ENCODE measurements around the gene SHROOM4. TPM values are rescaled to one million over a fixed set of nuclear protein-coding genes. Genes with fewer than 3 reads are reported as not detected.

Gene SHROOM4
- total and polyA plus RNA-seq, 2 of the 13 experiments (the other 11 are each of a cell fraction or from before 2014, with no cell fraction given) = 0.08 to 0.18 TPM

DNA sequence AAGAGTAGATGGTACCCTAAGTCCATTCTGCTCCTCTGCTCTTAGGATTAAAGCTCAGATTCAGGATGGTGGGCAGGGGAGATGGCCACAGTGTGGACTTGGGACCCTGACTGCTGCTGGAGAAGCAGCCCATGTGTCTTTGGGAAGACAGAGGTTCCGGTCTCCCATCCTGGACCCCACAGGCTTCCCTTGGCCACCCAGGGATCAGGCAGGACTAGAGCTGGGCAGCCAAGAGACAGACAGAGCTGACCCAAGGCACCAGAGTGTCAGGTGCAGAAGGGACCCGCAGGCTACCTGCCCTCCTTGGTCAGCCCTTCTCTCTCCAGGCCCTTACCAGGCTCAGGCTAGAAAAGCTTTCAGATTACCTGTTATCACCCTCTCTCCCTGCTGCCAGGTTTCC is 25.7 kb upstream of the SHROOM4 start (continued):
- TF ChIP-seq, protein P1, sequence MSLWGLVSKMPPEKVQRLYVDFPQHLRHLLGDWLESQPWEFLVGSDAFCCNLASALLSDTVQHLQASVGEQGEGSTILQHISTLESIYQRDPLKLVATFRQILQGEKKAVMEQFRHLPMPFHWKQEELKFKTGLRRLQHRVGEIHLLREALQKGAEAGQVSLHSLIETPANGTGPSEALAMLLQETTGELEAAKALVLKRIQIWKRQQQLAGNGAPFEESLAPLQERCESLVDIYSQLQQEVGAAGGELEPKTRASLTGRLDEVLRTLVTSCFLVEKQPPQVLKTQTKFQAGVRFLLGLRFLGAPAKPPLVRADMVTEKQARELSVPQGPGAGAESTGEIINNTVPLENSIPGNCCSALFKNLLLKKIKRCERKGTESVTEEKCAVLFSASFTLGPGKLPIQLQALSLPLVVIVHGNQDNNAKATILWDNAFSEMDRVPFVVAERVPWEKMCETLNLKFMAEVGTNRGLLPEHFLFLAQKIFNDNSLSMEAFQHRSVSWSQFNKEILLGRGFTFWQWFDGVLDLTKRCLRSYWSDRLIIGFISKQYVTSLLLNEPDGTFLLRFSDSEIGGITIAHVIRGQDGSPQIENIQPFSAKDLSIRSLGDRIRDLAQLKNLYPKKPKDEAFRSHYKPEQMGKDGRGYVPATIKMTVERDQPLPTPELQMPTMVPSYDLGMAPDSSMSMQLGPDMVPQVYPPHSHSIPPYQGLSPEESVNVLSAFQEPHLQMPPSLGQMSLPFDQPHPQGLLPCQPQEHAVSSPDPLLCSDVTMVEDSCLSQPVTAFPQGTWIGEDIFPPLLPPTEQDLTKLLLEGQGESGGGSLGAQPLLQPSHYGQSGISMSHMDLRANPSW (CRISPR knock-in tag; IDR thresholded peaks at IDR 0.05; ENCODE audit: borderline replicate concordance) = no peak
- TF ChIP-seq SKI (IDR thresholded peaks at IDR 0.05; ENCODE audit: partially characterized antibody) (no peak), ZNF101 (CRISPR knock-in tag; IDR thresholded peaks at IDR 0.05; ENCODE audit: borderline replicate concordance, low read depth) (no peak), TCF7 (IDR thresholded peaks at IDR 0.05; ENCODE audit: low read depth) (no peak), ZFP36L1 (CRISPR knock-in tag; IDR thresholded peaks at IDR 0.05) (no peak)
- TF ChIP-seq, protein P2, sequence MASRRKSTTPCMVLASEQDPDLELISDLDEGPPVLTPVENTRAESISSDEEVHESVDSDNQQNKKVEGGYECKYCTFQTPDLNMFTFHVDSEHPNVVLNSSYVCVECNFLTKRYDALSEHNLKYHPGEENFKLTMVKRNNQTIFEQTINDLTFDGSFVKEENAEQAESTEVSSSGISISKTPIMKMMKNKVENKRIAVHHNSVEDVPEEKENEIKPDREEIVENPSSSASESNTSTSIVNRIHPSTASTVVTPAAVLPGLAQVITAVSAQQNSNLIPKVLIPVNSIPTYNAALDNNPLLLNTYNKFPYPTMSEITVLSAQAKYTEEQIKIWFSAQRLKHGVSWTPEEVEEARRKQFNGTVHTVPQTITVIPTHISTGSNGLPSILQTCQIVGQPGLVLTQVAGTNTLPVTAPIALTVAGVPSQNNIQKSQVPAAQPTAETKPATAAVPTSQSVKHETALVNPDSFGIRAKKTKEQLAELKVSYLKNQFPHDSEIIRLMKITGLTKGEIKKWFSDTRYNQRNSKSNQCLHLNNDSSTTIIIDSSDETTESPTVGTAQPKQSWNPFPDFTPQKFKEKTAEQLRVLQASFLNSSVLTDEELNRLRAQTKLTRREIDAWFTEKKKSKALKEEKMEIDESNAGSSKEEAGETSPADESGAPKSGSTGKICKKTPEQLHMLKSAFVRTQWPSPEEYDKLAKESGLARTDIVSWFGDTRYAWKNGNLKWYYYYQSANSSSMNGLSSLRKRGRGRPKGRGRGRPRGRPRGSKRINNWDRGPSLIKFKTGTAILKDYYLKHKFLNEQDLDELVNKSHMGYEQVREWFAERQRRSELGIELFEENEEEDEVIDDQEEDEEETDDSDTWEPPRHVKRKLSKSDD (CRISPR knock-in tag; IDR thresholded peaks at IDR 0.05; ENCODE audit: low read depth) = no peak
- TF ChIP-seq, protein P3, sequence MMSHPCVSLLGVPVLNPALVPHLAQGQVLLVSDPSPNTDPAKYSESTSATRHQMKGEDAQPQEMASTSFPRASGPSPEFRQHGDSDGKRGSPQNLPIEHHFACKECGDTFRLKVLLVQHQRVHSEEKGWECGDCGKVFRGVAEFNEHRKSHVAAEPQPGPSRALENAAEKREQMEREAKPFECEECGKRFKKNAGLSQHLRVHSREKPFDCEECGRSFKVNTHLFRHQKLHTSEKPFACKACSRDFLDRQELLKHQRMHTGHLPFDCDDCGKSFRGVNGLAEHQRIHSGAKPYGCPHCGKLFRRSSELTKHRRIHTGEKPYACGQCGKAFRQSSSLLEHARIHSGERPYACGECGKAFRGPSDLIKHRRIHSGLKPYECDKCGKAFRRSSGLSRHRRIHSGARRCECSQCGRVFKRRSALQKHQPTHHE (CRISPR knock-in tag; IDR thresholded peaks at IDR 0.05; ENCODE audit: borderline replicate concordance) = no peak
- TF ChIP-seq, protein P4, sequence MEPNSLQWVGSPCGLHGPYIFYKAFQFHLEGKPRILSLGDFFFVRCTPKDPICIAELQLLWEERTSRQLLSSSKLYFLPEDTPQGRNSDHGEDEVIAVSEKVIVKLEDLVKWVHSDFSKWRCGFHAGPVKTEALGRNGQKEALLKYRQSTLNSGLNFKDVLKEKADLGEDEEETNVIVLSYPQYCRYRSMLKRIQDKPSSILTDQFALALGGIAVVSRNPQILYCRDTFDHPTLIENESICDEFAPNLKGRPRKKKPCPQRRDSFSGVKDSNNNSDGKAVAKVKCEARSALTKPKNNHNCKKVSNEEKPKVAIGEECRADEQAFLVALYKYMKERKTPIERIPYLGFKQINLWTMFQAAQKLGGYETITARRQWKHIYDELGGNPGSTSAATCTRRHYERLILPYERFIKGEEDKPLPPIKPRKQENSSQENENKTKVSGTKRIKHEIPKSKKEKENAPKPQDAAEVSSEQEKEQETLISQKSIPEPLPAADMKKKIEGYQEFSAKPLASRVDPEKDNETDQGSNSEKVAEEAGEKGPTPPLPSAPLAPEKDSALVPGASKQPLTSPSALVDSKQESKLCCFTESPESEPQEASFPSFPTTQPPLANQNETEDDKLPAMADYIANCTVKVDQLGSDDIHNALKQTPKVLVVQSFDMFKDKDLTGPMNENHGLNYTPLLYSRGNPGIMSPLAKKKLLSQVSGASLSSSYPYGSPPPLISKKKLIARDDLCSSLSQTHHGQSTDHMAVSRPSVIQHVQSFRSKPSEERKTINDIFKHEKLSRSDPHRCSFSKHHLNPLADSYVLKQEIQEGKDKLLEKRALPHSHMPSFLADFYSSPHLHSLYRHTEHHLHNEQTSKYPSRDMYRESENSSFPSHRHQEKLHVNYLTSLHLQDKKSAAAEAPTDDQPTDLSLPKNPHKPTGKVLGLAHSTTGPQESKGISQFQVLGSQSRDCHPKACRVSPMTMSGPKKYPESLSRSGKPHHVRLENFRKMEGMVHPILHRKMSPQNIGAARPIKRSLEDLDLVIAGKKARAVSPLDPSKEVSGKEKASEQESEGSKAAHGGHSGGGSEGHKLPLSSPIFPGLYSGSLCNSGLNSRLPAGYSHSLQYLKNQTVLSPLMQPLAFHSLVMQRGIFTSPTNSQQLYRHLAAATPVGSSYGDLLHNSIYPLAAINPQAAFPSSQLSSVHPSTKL (CRISPR knock-in tag; IDR thresholded peaks at IDR 0.05) = no peak

Data from HepG2 (cell line).